A549 (cell line): ENCODE measurements around the gene AJAP1. TPM values are rescaled to one million over a fixed set of nuclear protein-coding genes. Genes with fewer than 3 reads are reported as not detected.

ENCODE experiments used
- ATAC-seq, 2 experiments: fragments of 200-7000 bp in 1 of 2; fragments of >200 bp in 1 of 2; cut with Nextera tagmentation in 1 of 2; cut with Tn5 transposase in 1 of 2; 3 replicates each; pipeline versions ENCODE4 v1.8.0 to v1.9.1; 2018 to 2020; ENCODE audit warnings: mild to moderate bottlenecking in 1 of 2, moderate library complexity in 1 of 2
- CTCF ChIA-PET: fragments of 300-600 bp; sonication (Branson Sonifier 250); formaldehyde crosslinking; extraction: SDS; loops from one replicate; lab custom pipeline; 2021; ENCODE audit warnings: antibody characterized with exemption, inconsistent platforms; lab: Yijun Ruan, JAX
- POLR2A ChIA-PET: fragments of 350-600 bp; formaldehyde crosslinking; extraction: SDS; loops from one replicate; lab custom pipeline; 2021; ENCODE audit warnings: antibody characterized with exemption, inconsistent platforms; lab: Yijun Ruan, JAX
- DNase-seq, 2 experiments: peaks; one replicate each; pipeline versions ENCODE4 v3.0.0 to v3.0.0-alpha.2; 2011 to 2016; ENCODE audit warnings: low read depth in 1 of 2, low spot score in 1 of 2
- FAIRE-seq: peaks from 2 replicates; lab custom pipeline; 2011; peaks lifted over from hg19 to GRCh38; lab: Jason Lieb, UNC
- H3K27ac ChIP-seq, 2 experiments: fragments of >200 bp; sonication (Bioruptor Twin); formaldehyde crosslinking; 3 replicates each; pipeline ENCODE4 v1.5.1; 2016 to 2017
- H3K4me1 ChIP-seq: fragments of >200 bp; sonication (Bioruptor Twin); formaldehyde crosslinking; 3 replicates; pipeline ENCODE4 v1.6.1; 2016
- H3K4me2 ChIP-seq: fragments of >200 bp; sonication (Bioruptor Twin); formaldehyde crosslinking; 3 replicates; pipeline ENCODE4 v1.6.1; 2016
- H3K4me3 ChIP-seq: fragments of >200 bp; sonication (Bioruptor Twin); formaldehyde crosslinking; 3 replicates; pipeline ENCODE4 v1.5.1; 2016
- H3K9me3 ChIP-seq: fragments of >200 bp; sonication (Bioruptor Twin); formaldehyde crosslinking; 3 replicates; pipeline ENCODE4 v1.6.1; 2016
- BHLHE40 ChIP-seq: IDR thresholded peaks from 2 replicates; pipeline ENCODE4 v1.6.1; 2012; ENCODE audit warnings: low read depth, low read length, inconsistent platforms
- CBX2 ChIP-seq: fragments of 200-600 bp; sonication (generic); IDR thresholded peaks from 2 replicates; pipeline ENCODE4 v1.6.1; 2016; ENCODE audit warnings: low read depth, mild to moderate bottlenecking, borderline replicate concordance
- CTCF ChIP-seq: fragments of >200 bp; sonication (Bioruptor Twin); formaldehyde crosslinking; IDR thresholded peaks from 3 replicates; pipeline ENCODE4 v1.5.1; 2016
- ESRRA ChIP-seq: fragments of 150-350 bp; IDR thresholded peaks from 2 replicates; pipeline ENCODE4 v1.6.1; 2014; ENCODE audit warnings: mild to moderate bottlenecking, low read length, borderline replicate concordance
- FOSB ChIP-seq: fragments of 250-450 bp; sonication (Bioruptor Pico); IDR thresholded peaks from 2 replicates; pipeline ENCODE4 v1.5.0; 2020; ENCODE audit warnings: mild to moderate bottlenecking, moderate library complexity
- FOSL2 ChIP-seq, 2 experiments: fragments of 450-650 bp in 1 of 2; fragments of >200 bp in 1 of 2; sonication (Bioruptor Twin) in 1 of 2; formaldehyde crosslinking; IDR thresholded peaks; 2 replicates each; pipeline versions ENCODE4 v1.5.0 to v1.6.1; 2016 to 2020; ENCODE audit warnings: mild to moderate bottlenecking in 1 of 2, moderate library complexity in 1 of 2
- GATA3 ChIP-seq: IDR thresholded peaks from 2 replicates; pipeline ENCODE4 v1.6.1; 2012; ENCODE audit warnings: borderline replicate concordance
- HDAC2 ChIP-seq: fragments of 200-600 bp; sonication (generic); IDR thresholded peaks from 2 replicates; pipeline ENCODE4 v1.6.1; 2016
- HMGXB4 ChIP-seq: fragments of 250-450 bp; sonication (Bioruptor Pico); IDR thresholded peaks from 2 replicates; pipeline ENCODE4 v1.5.0; 2021; ENCODE audit warnings: mild to moderate bottlenecking, moderate library complexity, borderline replicate concordance
- HOXA7 ChIP-seq: fragments of 250-450 bp; sonication (Bioruptor Pico); IDR thresholded peaks from 2 replicates; pipeline ENCODE4 v1.5.0; 2020; ENCODE audit warnings: mild to moderate bottlenecking, moderate library complexity
- HOXB13 ChIP-seq: fragments of 250-450 bp; sonication (Bioruptor Pico); IDR thresholded peaks from 2 replicates; pipeline ENCODE4 v1.5.0; 2020; ENCODE audit warnings: low read depth, mild to moderate bottlenecking, moderate library complexity
- MAZ ChIP-seq: fragments of 150-350 bp; IDR thresholded peaks from 2 replicates; pipeline ENCODE4 v1.6.1; 2014; ENCODE audit warnings: antibody characterized with exemption, low read depth, low read length, borderline replicate concordance
- PHF8 ChIP-seq: fragments of 200-600 bp; sonication (generic); IDR thresholded peaks from 2 replicates; pipeline ENCODE4 v1.6.1; 2016; ENCODE audit warnings: low read depth, mild to moderate bottlenecking, antibody characterized with exemption, moderate library complexity, borderline replicate concordance
- POLR2A ChIP-seq: IDR thresholded peaks from 2 replicates; pipeline ENCODE4 v1.6.1; 2012; ENCODE audit warnings: mild to moderate bottlenecking, low read length
- RARB ChIP-seq: fragments of 250-450 bp; sonication (Bioruptor Pico); IDR thresholded peaks from 2 replicates; pipeline ENCODE4 v1.8.0; 2021; ENCODE audit warnings: mild to moderate bottlenecking, moderate library complexity
- REST ChIP-seq: fragments of 200-600 bp; sonication (generic); IDR thresholded peaks from 2 replicates; pipeline ENCODE4 v1.6.1; 2016; ENCODE audit warnings: antibody characterized with exemption, mild to moderate bottlenecking, moderate library complexity
- RFX5 ChIP-seq: fragments of 450-650 bp; IDR thresholded peaks from 2 replicates; pipeline ENCODE4 v1.7.1; 2014; ENCODE audit warnings: antibody characterized with exemption, mild to moderate bottlenecking, moderate library complexity
- RNF2 ChIP-seq: fragments of 200-600 bp; sonication (generic); IDR thresholded peaks from 2 replicates; pipeline ENCODE4 v1.6.1; 2016; ENCODE audit warnings: low read depth, mild to moderate bottlenecking, antibody characterized with exemption, moderate library complexity, borderline replicate concordance
- TFCP2L1 ChIP-seq: fragments of 250-450 bp; sonication (Bioruptor Pico); IDR thresholded peaks from 2 replicates; pipeline ENCODE4 v1.5.0; 2021; ENCODE audit warnings: mild to moderate bottlenecking
- ZFP36 ChIP-seq: fragments of 450-650 bp; IDR thresholded peaks from 2 replicates; pipeline ENCODE4 v1.6.1; 2014; ENCODE audit warnings: borderline replicate concordance; ENCODE audit not compliant: partially characterized antibody
- WGBS: methylation state at CpG from one replicate; pipeline ENCODE4 v1.1.6; 2017; ENCODE audit errors: missing lambda C conversion rate; 5-methylcytosine and 5-hydroxymethylcytosine counted together
- polyA plus RNA-seq, 4 experiments: library from polyadenylated mRNA; depleted of rRNA in 3 of 4; stranded (reverse); fragments of >200 nt; fragmentation: RNase III in 1 of 4; extraction: RNeasy Plus Mini Kit Qiagen cat#74134 plus additional on column Dnase treatment in 1 of 4; gene quantifications; 2 replicates in 3 of 4; 3 replicates in 1 of 4; pipeline ENCODE4 v1.2.3, GENCODE V29; 2011 to 2017
- TF ChIP-seq, protein P1 (sequence below): fragments of 150-350 bp; IDR thresholded peaks from 2 replicates; pipeline ENCODE4 v1.6.1; 2014; ENCODE audit warnings: low read depth, mild to moderate bottlenecking, low read length
- TF ChIP-seq, protein P2 (sequence below): fragments of >200 bp; sonication (Bioruptor Twin); formaldehyde crosslinking; IDR thresholded peaks from 2 replicates; pipeline ENCODE4 v1.6.1; 2016

The AJAP1 gene
- polyA plus RNA-seq, 2 of the 4 experiments (the other 2 are of a cell fraction), result not detected

DNA sequence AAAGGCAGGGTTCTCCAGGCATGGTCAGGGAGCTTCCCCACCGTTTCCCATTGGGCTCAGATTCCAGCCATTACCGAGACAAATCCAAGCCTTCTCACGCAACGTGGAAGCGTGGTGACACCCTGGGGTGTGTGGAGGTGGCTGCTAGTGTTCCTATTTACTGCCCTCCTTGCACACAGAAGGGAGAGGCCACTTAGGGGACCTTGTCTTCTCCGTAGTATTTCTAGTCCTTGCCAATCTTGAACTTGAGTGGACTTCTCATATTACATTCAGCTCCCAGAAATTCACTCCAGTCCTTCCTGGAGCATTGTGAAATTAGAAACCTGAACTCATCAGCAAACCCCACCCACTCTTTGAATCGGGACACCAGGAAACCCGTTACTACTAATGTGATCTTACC, 131.6 kb downstream of the AJAP1 start:
- no peak for ATAC-seq
- TF ChIP-seq BHLHE40 (no peak), REST (no peak), POLR2A (no peak), GATA3 (no peak), TFCP2L1 (CRISPR knock-in tag) (no peak), ESRRA (no peak), HOXB13 (CRISPR knock-in tag) (no peak), MAZ (no peak), CTCF (no peak), RFX5 (no peak), ZFP36 (no peak), FOSL2 (IDR thresholded peaks at IDR 0.05) (no peak), FOSL2 (CRISPR knock-in tag; IDR thresholded peaks at IDR 0.05) (no peak), RNF2 (no peak), FOSB (no peak)
- TF ChIP-seq, protein P1, sequence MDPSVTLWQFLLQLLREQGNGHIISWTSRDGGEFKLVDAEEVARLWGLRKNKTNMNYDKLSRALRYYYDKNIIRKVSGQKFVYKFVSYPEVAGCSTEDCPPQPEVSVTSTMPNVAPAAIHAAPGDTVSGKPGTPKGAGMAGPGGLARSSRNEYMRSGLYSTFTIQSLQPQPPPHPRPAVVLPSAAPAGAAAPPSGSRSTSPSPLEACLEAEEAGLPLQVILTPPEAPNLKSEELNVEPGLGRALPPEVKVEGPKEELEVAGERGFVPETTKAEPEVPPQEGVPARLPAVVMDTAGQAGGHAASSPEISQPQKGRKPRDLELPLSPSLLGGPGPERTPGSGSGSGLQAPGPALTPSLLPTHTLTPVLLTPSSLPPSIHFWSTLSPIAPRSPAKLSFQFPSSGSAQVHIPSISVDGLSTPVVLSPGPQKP, result no peak
- TF ChIP-seq, protein P2, sequence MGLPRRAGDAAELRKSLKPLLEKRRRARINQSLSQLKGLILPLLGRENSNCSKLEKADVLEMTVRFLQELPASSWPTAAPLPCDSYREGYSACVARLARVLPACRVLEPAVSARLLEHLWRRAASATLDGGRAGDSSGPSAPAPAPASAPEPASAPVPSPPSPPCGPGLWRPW, result no peak
- TF ChIP-seq, all 56 proteins: peak for 0
- H3K9me3 ChIP-seq, result no peaks in the 10 kb centered on the region
- DNase-seq (no peak), FAIRE-seq (no peak)
- WGBS, result 11% methylated on average over 8 of the region's 8 CpGs
- H3K27ac ChIP-seq, result no peak overlapping the region
- CTCF ChIA-PET, result no interaction called here
- POLR2A ChIA-PET, result no interaction called here
- no peaks in the 10 kb centered on the region for H3K4me1 ChIP-seq
- H3K4me3 ChIP-seq, result no peak overlapping the region
- no peak overlapping the region for H3K4me2 ChIP-seq

DNA sequence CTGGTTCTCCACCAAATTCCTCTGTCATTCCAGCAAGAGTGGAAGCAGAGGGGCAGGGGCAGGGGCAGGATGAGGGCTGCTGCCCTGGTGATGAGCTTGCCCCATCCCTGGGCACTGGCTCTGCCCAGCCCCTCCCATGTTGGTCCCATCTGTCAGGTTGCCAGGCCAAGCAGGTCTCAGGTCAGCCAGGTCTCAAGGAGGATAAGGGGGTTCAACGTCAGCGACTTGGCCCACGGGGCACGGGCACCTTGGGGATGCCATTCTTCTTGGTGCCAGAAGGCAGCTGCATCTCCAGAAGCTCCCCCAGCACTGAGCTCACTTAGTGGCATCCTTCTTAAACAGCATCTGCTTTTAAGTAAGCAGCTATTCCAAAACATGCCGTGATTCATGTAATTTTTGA, 133.1 kb downstream of the AJAP1 start:
- POLR2A ChIA-PET, result no interaction called here
- Histone ChIP-seq H3K4me1 (no peaks in the 10 kb centered on the region), H3K27ac (no peak overlapping the region), H3K9me3 (no peaks in the 10 kb centered on the region), H3K4me3 (no peak overlapping the region), H3K4me2 (no peak overlapping the region)
- FAIRE-seq, result no peak
- no peak for DNase-seq
- TF ChIP-seq PHF8, result no peak
- TF ChIP-seq RARB (CRISPR knock-in tag), result no peak
- TF ChIP-seq HDAC2, result no peak
- TF ChIP-seq, protein P1, result no peak
- TF ChIP-seq HOXA7 (CRISPR knock-in tag), result no peak
- TF ChIP-seq REST, result no peak
- no peak for TF ChIP-seq TFCP2L1 (CRISPR knock-in tag)
- no peak for TF ChIP-seq BHLHE40
- no peak for TF ChIP-seq HMGXB4
- no peak for TF ChIP-seq CBX2
- ATAC-seq, result no peak
- CTCF ChIA-PET, result no interaction called here
- WGBS, result 7% methylated on average over 1 of the region's 5 CpGs
